Fibroblast of skin of abdomen (primary cell): ENCODE results near the gene LILRB5.
A peak's percentile ranks its signal among the peaks of the same experiment; 100 is the strongest.
"Not testable (repeated sequence)": the region's sequence is repeated elsewhere in the genome, so short reads cannot be mapped to it uniquely, and the experiment has no call there.

ENCODE experiments used
- DNase-seq: peaks from one replicate; pipeline ENCODE4 v3.0.0-alpha.2; 2013

Gene LILRB5

GRCh38 chr19:54211235-54211634, 45.8 kb downstream of the LILRB5 start:
- DNase-seq = no peak

GRCh38 chr19:54209811-54210494, 47.1 kb downstream of the LILRB5 start:
- DNase-seq = peak; percentile 96

GRCh38 chr19:54209058-54209810, 47.8 kb downstream of the LILRB5 start:
- peak; percentile 6 for DNase-seq

GRCh38 chr19:54208784-54209057, 48.4 kb downstream of the LILRB5 start:
- DNase-seq = peak; percentile 8

GRCh38 chr19:54207983-54208783, 48.9 kb downstream of the LILRB5 start:
- peak; percentile 45 for DNase-seq

- DNase-seq = no peak
These were observed 49.4 kb downstream of the LILRB5 start for GRCh38 chr19:54207676-54207982.

GRCh38 chr19:54207193-54207592, 49.9 kb downstream of the LILRB5 start:
- not testable (repeated sequence) for DNase-seq

GRCh38 chr19:54206831-54207177, 50.3 kb downstream of the LILRB5 start:
- no peak for DNase-seq

- no peak for DNase-seq
These were observed 50.8 kb downstream of the LILRB5 start for GRCh38 chr19:54206030-54206830.

- no peak for DNase-seq
These were observed 52.2 kb downstream of the LILRB5 start for GRCh38 chr19:54204767-54205468.

GRCh38 chr19:54203151-54203611, 53.9 kb downstream of the LILRB5 start:
- DNase-seq = no peak

- DNase-seq = no peak
These were observed 55.1 kb downstream of the LILRB5 start for GRCh38 chr19:54201980-54202379.

GRCh38 chr19:54201172-54201701, 55.8 kb downstream of the LILRB5 start:
- DNase-seq = no peak
